ENCODE results near the gene OR51D1. TPM values are rescaled to one million over a fixed set of nuclear protein-coding genes. Genes with fewer than 3 reads are reported as not detected.
A peak's percentile ranks its signal among the peaks of the same experiment; 100 is the strongest.

OR51D1 gene
- polyA plus RNA-seq (ENCODE audit: low read depth in 6 of 6), result not detected

GRCh38 chr11:4636962-4637661, at the start of gene OR51D1:
TSS of gene OR51D1 (plus strand) at chr11:4637477. CDS start at chr11:4639791, 2,314 bp downstream.
- Mint-ChIP-seq H3K27me3 (peaks cover 10 to 23% (median 21%) of the 10 kb centered on the region in 3 donors), H3K36me3 (no peaks in the 10 kb centered on the region), H3K9me3 (peaks cover 0 to 3% (median 0%) of the 10 kb centered on the region in 7 donors), H3K27ac (no peak within 1 kb of the TSS), H3K4me3 (no peak within 1 kb of the TSS), H3K4me1 (no peaks in the 10 kb centered on the region)
- DNase-seq (peak; percentile 49), ATAC-seq (ENCODE audit: low read depth in 2 of 2) (peak; percentile 66 to 80)

GRCh38 chr11:4589017-4589416, 48.3 kb upstream of the OR51D1 start:
- Mint-ChIP-seq H3K36me3 (no peaks in the 10 kb centered on the region), H3K9me3 (no peaks in the 10 kb centered on the region), H3K4me3 (no peak overlapping the region), H3K27me3 (peaks cover 0 to 29% (median 9%) of the 10 kb centered on the region in 3 donors), H3K27ac (no peak overlapping the region), H3K4me1 (no peaks in the 10 kb centered on the region)
- DNase-seq (no peak), ATAC-seq (ENCODE audit: low read depth in 2 of 2) (no peak)

GRCh38 chr11:4593739-4594138, 43.5 kb upstream of the OR51D1 start, which contains the start of gene OR52I1:
TSS of gene OR52I1 (plus strand) at chr11:4594039. CDS start at chr11:4594039, 0 bp downstream.
- no peak for ATAC-seq (ENCODE audit: low read depth in 2 of 2)
- peaks cover 0 to 3% (median 0%) of the 10 kb centered on the region in 3 donors for H3K4me1 Mint-ChIP-seq
- H3K4me3 Mint-ChIP-seq, result no peak within 1 kb of the TSS
- no peaks in the 10 kb centered on the region for H3K9me3 Mint-ChIP-seq
- H3K36me3 Mint-ChIP-seq, result peaks cover 7 to 12% of the 10 kb centered on the region in 2 donors
- no peak within 1 kb of the TSS for H3K27ac Mint-ChIP-seq
- H3K27me3 Mint-ChIP-seq, result peaks cover 0 to under 1% (median 0%) of the 10 kb centered on the region in 3 donors
- no peak for DNase-seq

GRCh38 chr11:4605057-4605456, 32.2 kb upstream of the OR51D1 start:
- Mint-ChIP-seq H3K4me3 (peak overlapping the region in 2 of 8 donors; percentile 3 to 90), H3K4me1 (peaks cover 21 to 36% (median 32%) of the 10 kb centered on the region in 3 donors), H3K27ac (no peak overlapping the region), H3K36me3 (peaks cover 22 to 24% of the 10 kb centered on the region in 2 donors), H3K9me3 (peaks cover 0 to 2% (median 0%) of the 10 kb centered on the region in 7 donors), H3K27me3 (no peaks in the 10 kb centered on the region)
- no peak for DNase-seq
- no peak for ATAC-seq (ENCODE audit: low read depth in 2 of 2)

GRCh38 chr11:4606231-4607015, 30.9 kb upstream of the OR51D1 start:
- no peak for ATAC-seq (ENCODE audit: low read depth in 2 of 2)
- no peak for DNase-seq
- Mint-ChIP-seq H3K4me1 (peaks cover 28 to 43% (median 39%) of the 10 kb centered on the region in 3 donors), H3K27me3 (no peaks in the 10 kb centered on the region), H3K36me3 (peaks cover 8 to 10% of the 10 kb centered on the region in 2 donors), H3K9me3 (peaks cover 0 to 2% (median 0%) of the 10 kb centered on the region in 7 donors), H3K27ac (peak overlapping the region in 2 of 6 donors; percentile 7 to 95), H3K4me3 (peak overlapping the region; percentile 55 to 98 (median 96))

- Mint-ChIP-seq H3K27ac (peak overlapping the region in 4 of 6 donors; percentile 7 to 98 (median 94)), H3K4me3 (peak overlapping the region; percentile 90 to 99 (median 96)), H3K27me3 (no peaks in the 10 kb centered on the region), H3K4me1 (peaks cover 28 to 43% (median 39%) of the 10 kb centered on the region in 3 donors), H3K9me3 (peaks cover 0 to 2% (median 0%) of the 10 kb centered on the region in 7 donors), H3K36me3 (peaks cover 3% of the 10 kb centered on the region in 2 donors)
- ATAC-seq (ENCODE audit: low read depth in 2 of 2) (no peak), DNase-seq (no peak)
These were observed 30.2 kb upstream of the OR51D1 start for GRCh38 chr11:4607096-4607495.

GRCh38 chr11:4607781-4608666, 29.3 kb upstream of the OR51D1 start, which contains the start of gene TRIM68:
TSS of gene TRIM68 (minus strand) at chr11:4608231. CDS start at chr11:4605504, 2,727 bp downstream.
- peaks cover 28 to 43% (median 39%) of the 10 kb centered on the region in 3 donors for H3K4me1 Mint-ChIP-seq
- no peaks in the 10 kb centered on the region for H3K36me3 Mint-ChIP-seq
- H3K4me3 Mint-ChIP-seq, result peak within 1 kb of the TSS; percentile 90 to 99 (median 96)
- H3K9me3 Mint-ChIP-seq, result peaks cover 0 to 2% (median 0%) of the 10 kb centered on the region in 7 donors
- H3K27ac Mint-ChIP-seq, result peak within 1 kb of the TSS; percentile 93 to 98 (median 96)
- DNase-seq, result peak; percentile 95
- ATAC-seq (ENCODE audit: low read depth in 2 of 2), result peak; percentile 99 to 100
- no peaks in the 10 kb centered on the region for H3K27me3 Mint-ChIP-seq

- H3K27me3 Mint-ChIP-seq, result peaks cover 4 to 16% (median 14%) of the 10 kb centered on the region in 3 donors
- DNase-seq (peak; percentile 13), ATAC-seq (ENCODE audit: low read depth in 2 of 2) (no peak)
- no peaks in the 10 kb centered on the region for H3K36me3 Mint-ChIP-seq
- H3K9me3 Mint-ChIP-seq, result peaks cover 0 to 2% (median 0%) of the 10 kb centered on the region in 7 donors
- H3K27ac Mint-ChIP-seq, result peak overlapping the region in 5 of 6 donors; percentile 20 to 93 (median 79)
- peak overlapping the region; percentile 48 to 95 (median 84) for H3K4me3 Mint-ChIP-seq
- peaks cover 25 to 43% (median 39%) of the 10 kb centered on the region in 3 donors for H3K4me1 Mint-ChIP-seq
These were observed 26.9 kb upstream of the OR51D1 start for GRCh38 chr11:4610258-4610935.

- Mint-ChIP-seq H3K36me3 (no peaks in the 10 kb centered on the region), H3K27me3 (peaks cover 8 to 32% (median 22%) of the 10 kb centered on the region in 3 donors), H3K9me3 (peaks cover 0 to 4% (median 0%) of the 10 kb centered on the region in 7 donors), H3K27ac (no peak overlapping the region), H3K4me3 (no peak overlapping the region), H3K4me1 (peaks cover 21 to 34% (median 32%) of the 10 kb centered on the region in 3 donors)
- no peak for ATAC-seq (ENCODE audit: low read depth in 2 of 2)
- no peak for DNase-seq
These were observed 25.3 kb upstream of the OR51D1 start for GRCh38 chr11:4611986-4612385.

GRCh38 chr11:4615856-4616444, 21.3 kb upstream of the OR51D1 start:
- DNase-seq, result no peak
- Mint-ChIP-seq H3K4me3 (no peak overlapping the region), H3K4me1 (no peaks in the 10 kb centered on the region), H3K27me3 (peaks cover 20 to 47% (median 40%) of the 10 kb centered on the region in 3 donors), H3K27ac (no peak overlapping the region), H3K9me3 (peaks cover 0 to 4% (median 0%) of the 10 kb centered on the region in 7 donors), H3K36me3 (no peaks in the 10 kb centered on the region)
- ATAC-seq (ENCODE audit: low read depth in 2 of 2), result no peak

- ATAC-seq (ENCODE audit: low read depth in 2 of 2) (no peak), DNase-seq (no peak)
- Mint-ChIP-seq H3K9me3 (peaks cover 0 to 4% (median 3%) of the 10 kb centered on the region in 7 donors), H3K4me1 (no peaks in the 10 kb centered on the region), H3K36me3 (no peaks in the 10 kb centered on the region), H3K27ac (no peak overlapping the region), H3K27me3 (peaks cover 31 to 44% (median 44%) of the 10 kb centered on the region in 3 donors), H3K4me3 (no peak overlapping the region)
These were observed 17.8 kb upstream of the OR51D1 start for GRCh38 chr11:4619514-4619913.

Measured in naive B cell (primary cell).